ENCODE results near the gene AACS. TPM values are rescaled to one million over a fixed set of nuclear protein-coding genes. Genes with fewer than 3 reads are reported as not detected.

The AACS gene
- total and polyA plus RNA-seq, 2 of the 13 experiments (the other 11 are each of a cell fraction or from before 2014, with no cell fraction given), result 23.3 to 28.8 TPM

DNA sequence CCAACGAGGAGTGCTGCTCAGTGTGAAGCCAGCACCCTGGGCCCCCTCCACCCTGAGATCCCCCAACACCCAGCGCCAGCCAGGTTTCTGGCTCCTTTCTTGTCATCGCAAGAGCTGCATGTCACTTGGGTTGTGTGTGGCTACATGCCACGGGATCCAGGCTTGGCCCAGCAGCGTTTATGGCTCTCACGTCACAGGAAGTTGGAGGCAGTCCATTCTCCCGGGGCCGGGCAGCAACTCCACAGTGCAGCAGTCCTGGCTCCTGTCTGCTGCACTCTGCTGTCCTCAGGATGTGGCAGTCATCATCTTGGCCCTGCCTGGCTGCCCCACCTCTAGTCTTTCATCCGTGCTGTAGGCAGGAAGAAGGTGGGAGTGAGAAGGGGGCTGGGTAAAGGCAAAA lies 78.3 kb downstream of the AACS start:
- Histone ChIP-seq H3K9me3 (ENCODE audit: low read length) (no peaks in the 10 kb centered on the region), H3K27me3 (ENCODE audit: control insufficient read depth in 1 of 2, insufficient read depth in 2 of 2, low read length in 2 of 2) (no peaks in the 10 kb centered on the region; a peak in 2 of 5 replicates), H3K27ac (ENCODE audit: extremely low read length, insufficient read depth, low read length) (no peak overlapping the region), H2AFZ (ENCODE audit: low read length) (no peak overlapping the region), H3K79me2 (ENCODE audit: insufficient read depth, low read length) (no peaks in the 10 kb centered on the region), H3K4me1 (ENCODE audit: insufficient read depth, low read length) (0 out of 2 replicates have a peak, but pooled peaks cover 4% of the 10 kb centered on the region), H3K4me3 (replicated peaks in 1 of 3; ENCODE audit: insufficient read depth in 1 of 3, low read depth in 2 of 3, low read length in 3 of 3) (no peak overlapping the region), H4K20me1 (ENCODE audit: insufficient read depth, low read length) (no peaks in the 10 kb centered on the region), H3K4me2 (ENCODE audit: low read depth, low read length) (no peak overlapping the region), H3K9ac (ENCODE audit: insufficient read depth, low read depth, low read length) (no peak overlapping the region), H3K36me3 (replicated peaks in 1 of 2; ENCODE audit: control insufficient read depth in 1 of 2, insufficient read depth in 2 of 2, low read length in 2 of 2) (no peaks in the 10 kb centered on the region; a peak in 3 of 5 replicates)
- in situ Hi-C loops (cut with HindIII; ENCODE audit: extremely low pct_ligation_motif_present, low pct_unique_long_range_greater_than_20kb) (no loop called here), intact Hi-C loops (cut with micrococcal nuclease; ENCODE audit: unreplicated experiment) (no loop called here)
- no peak for DNase-seq (ENCODE audit: low spot score)
- TF ChIP-seq GPN1 (CRISPR knock-in tag; IDR thresholded peaks at IDR 0.05; ENCODE audit: borderline replicate concordance) (no peak), WIZ (CRISPR knock-in tag; IDR thresholded peaks at IDR 0.05) (no peak), ZNF841 (CRISPR knock-in tag; IDR thresholded peaks at IDR 0.05; ENCODE audit: borderline replicate concordance) (no peak), ERF (CRISPR knock-in tag; IDR thresholded peaks at IDR 0.05) (no peak), AGO2 (optimal IDR thresholded peaks at IDR 0.05; ENCODE audit: low read depth, low read length) (peak; percentile 86)
- ChIA-PET POLR2A (no interaction called here), CTCF (ENCODE audit: low intra/inter-chr PET ratio, low total read pairs) (no interaction called here)
- FAIRE-seq, result no peak
- ATAC-seq, result no peak
- WGBS (ENCODE audit: low lambda C conversion rate), result 77% methylated on average over 9 of the region's 9 CpGs
- no TSS peak for BruUV-seq (replicated peaks)

DNA sequence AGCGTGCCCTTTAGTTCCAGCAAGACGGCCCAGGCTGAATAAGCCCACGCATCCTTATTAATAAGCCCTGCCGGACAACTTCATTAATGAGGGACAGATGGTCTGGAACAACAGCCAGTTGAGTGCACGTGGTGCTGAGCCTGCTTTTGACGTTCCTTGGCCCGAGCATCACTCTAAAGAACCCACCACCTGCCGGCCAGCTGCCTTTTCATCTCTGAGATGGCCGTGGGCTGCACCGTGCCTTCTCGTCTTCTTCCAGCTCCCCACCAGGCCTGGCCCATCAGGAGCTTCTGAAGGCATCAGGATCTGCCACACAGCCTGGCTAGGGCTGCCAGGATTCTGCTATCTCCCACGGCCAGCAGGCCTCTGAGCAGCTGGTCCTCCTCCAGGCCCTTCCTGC lies 80.0 kb downstream of the AACS start:
- no peaks in the 10 kb centered on the region for H3K36me3 ChIP-seq (replicated peaks in 1 of 2; ENCODE audit: control insufficient read depth in 1 of 2, insufficient read depth in 2 of 2, low read length in 2 of 2)
- FAIRE-seq, result no peak
- CTCF ChIA-PET (ENCODE audit: low intra/inter-chr PET ratio, low total read pairs), result no interaction called here
- no peak overlapping the region for H3K4me3 ChIP-seq (replicated peaks in 1 of 3; ENCODE audit: insufficient read depth in 1 of 3, low read depth in 2 of 3, low read length in 3 of 3)
- no peak overlapping the region for H3K27ac ChIP-seq (ENCODE audit: extremely low read length, insufficient read depth, low read length)
- H3K79me2 ChIP-seq (ENCODE audit: insufficient read depth, low read length), result no peaks in the 10 kb centered on the region
- DNase-seq (ENCODE audit: low spot score), result no peak
- no peak overlapping the region for H2AFZ ChIP-seq (ENCODE audit: low read length)
- no TSS peak for BruUV-seq (replicated peaks)
- no peak overlapping the region for H3K9ac ChIP-seq (ENCODE audit: insufficient read depth, low read depth, low read length)
- 65% methylated on average over 8 of the region's 12 CpGs for WGBS (ENCODE audit: low lambda C conversion rate)
- no peak overlapping the region for H3K4me2 ChIP-seq (ENCODE audit: low read depth, low read length)
- H4K20me1 ChIP-seq (ENCODE audit: insufficient read depth, low read length), result no peaks in the 10 kb centered on the region
- ATAC-seq, result peak; percentile 20; the same call in 2 of the 3 replicates
- in situ Hi-C loops (cut with HindIII; ENCODE audit: extremely low pct_ligation_motif_present, low pct_unique_long_range_greater_than_20kb) (no loop called here), intact Hi-C loops (cut with micrococcal nuclease; ENCODE audit: unreplicated experiment) (no loop called here)
- no peaks in the 10 kb centered on the region; a peak in 2 of 5 replicates for H3K27me3 ChIP-seq (ENCODE audit: control insufficient read depth in 1 of 2, insufficient read depth in 2 of 2, low read length in 2 of 2)
- H3K4me1 ChIP-seq (ENCODE audit: insufficient read depth, low read length), result no peaks in the 10 kb centered on the region
- no peaks in the 10 kb centered on the region for H3K9me3 ChIP-seq (ENCODE audit: low read length)
- POLR2A ChIA-PET, result no interaction called here
- TF ChIP-seq CEBPG (CRISPR knock-in tag; IDR thresholded peaks at IDR 0.05), result no peak
- TF ChIP-seq FIP1L1 (IDR thresholded peaks at IDR 0.05; ENCODE audit: borderline replicate concordance, insufficient read depth, low read depth, low read length), result no peak
- TF ChIP-seq PHF21A (CRISPR knock-in tag; IDR thresholded peaks at IDR 0.05), result no peak
- TF ChIP-seq ZNF17 (CRISPR knock-in tag; IDR thresholded peaks at IDR 0.05), result no peak
- TF ChIP-seq ZNF274 (CRISPR knock-in tag; IDR thresholded peaks at IDR 0.05), result no peak
- TF ChIP-seq POGZ (CRISPR knock-in tag; IDR thresholded peaks at IDR 0.05), result no peak
- TF ChIP-seq ZMYM4 (CRISPR knock-in tag; IDR thresholded peaks at IDR 0.05), result no peak
- no peak for TF ChIP-seq NFKBIZ (CRISPR knock-in tag; IDR thresholded peaks at IDR 0.05)
- no peak for TF ChIP-seq POLR2AphosphoS2 (IDR thresholded peaks at IDR 0.05; ENCODE audit: low read depth, low read length)
- TF ChIP-seq HNRNPLL (IDR thresholded peaks at IDR 0.05; ENCODE audit: low read depth, low read length, poor library complexity, severe bottlenecking), result no peak
- no peak for TF ChIP-seq ZNF432 (CRISPR knock-in tag; IDR thresholded peaks at IDR 0.05; ENCODE audit: borderline replicate concordance)
- TF ChIP-seq ZNF264 (CRISPR knock-in tag; IDR thresholded peaks at IDR 0.05), result no peak
- TF ChIP-seq FOXO1 (CRISPR knock-in tag; IDR thresholded peaks at IDR 0.05), result no peak
